Fibroblast of pulmonary artery (primary cell): ENCODE measurements around the gene IFT25.
A peak's percentile ranks its signal among the peaks of the same experiment; 100 is the strongest.

Source experiments
- DNase-seq: peaks from one replicate; pipeline ENCODE4 v3.0.0-alpha.2; 2010; ENCODE audit warnings: low read depth
- H3K4me3 ChIP-seq: replicated peaks from 2 replicates; pipeline ENCODE4 v1.5.1; 2011; ENCODE audit warnings: low read depth, mild to moderate bottlenecking, control low read depth, low read length, moderate library complexity
- TF ChIP-seq, protein P1 (sequence below): IDR thresholded peaks from 2 replicates; pipeline ENCODE4 v1.5.1; 2011; ENCODE audit warnings: mild to moderate bottlenecking, control low read depth, low read length, inconsistent platforms; ENCODE audit errors: missing control alignments

Gene IFT25

DNA sequence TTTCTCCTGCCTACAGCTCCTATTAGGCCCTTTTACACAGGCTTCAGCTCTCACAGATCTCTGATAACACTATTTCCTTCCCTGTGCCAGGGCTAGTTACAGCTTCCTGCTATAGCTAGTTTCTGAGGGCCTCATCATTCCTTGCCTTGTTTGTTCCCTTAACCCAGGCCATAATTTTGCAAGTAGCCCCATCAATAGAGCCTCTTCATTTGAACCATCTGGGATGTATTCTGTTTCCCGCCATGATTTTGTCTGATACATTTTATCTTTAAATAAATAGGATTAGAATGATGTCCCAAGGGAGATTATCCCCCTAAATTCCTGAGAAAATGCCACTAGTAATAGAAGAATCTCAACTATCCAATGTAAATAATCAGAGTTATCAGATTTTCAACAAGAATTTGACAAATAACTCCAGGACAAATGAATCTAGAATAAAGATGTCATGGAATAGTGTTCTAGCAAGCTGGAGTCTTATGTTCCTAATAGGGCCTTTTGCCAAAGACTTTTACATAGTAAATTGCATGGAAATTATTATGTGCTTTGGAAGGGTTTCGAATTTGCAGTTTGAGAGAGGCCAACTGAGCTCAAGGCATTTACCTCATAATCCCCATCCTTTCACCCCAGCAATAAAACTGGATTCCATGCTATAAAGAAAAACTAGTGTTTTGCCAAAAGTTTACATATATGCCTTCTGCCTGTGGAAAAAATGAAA, 16.1 kb downstream of the IFT25 start:
- TF ChIP-seq, protein P1, sequence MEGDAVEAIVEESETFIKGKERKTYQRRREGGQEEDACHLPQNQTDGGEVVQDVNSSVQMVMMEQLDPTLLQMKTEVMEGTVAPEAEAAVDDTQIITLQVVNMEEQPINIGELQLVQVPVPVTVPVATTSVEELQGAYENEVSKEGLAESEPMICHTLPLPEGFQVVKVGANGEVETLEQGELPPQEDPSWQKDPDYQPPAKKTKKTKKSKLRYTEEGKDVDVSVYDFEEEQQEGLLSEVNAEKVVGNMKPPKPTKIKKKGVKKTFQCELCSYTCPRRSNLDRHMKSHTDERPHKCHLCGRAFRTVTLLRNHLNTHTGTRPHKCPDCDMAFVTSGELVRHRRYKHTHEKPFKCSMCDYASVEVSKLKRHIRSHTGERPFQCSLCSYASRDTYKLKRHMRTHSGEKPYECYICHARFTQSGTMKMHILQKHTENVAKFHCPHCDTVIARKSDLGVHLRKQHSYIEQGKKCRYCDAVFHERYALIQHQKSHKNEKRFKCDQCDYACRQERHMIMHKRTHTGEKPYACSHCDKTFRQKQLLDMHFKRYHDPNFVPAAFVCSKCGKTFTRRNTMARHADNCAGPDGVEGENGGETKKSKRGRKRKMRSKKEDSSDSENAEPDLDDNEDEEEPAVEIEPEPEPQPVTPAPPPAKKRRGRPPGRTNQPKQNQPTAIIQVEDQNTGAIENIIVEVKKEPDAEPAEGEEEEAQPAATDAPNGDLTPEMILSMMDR, result no peak
- H3K4me3 ChIP-seq, result no peak overlapping the region
- DNase-seq, result no peak

DNA sequence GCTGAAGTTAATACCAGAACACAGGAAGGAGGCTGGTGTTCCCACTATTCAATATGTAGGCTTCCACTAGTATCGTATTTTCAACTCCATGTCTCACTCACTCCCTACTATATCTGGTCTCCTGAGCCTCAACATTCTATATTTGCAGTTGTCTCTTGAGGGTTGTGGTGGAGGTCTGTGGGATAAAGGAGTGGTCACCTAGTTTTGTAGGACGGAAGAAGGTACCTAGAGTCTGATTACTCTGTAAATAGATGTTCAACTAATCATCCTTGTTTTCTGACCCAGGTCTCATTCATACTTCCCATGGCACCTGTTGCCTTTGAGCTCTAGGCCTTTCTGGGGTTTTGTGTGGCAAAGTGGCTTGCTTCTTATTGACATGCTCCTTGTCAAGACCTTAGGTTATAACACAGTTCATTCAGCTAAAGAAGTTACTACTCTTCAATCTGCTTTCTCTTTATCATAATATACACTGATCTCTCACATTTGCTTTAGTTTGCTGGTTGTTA, 18.1 kb downstream of the IFT25 start:
- no peak for DNase-seq
- TF ChIP-seq, protein P1, result no peak
- H3K4me3 ChIP-seq, result no peak overlapping the region

DNA sequence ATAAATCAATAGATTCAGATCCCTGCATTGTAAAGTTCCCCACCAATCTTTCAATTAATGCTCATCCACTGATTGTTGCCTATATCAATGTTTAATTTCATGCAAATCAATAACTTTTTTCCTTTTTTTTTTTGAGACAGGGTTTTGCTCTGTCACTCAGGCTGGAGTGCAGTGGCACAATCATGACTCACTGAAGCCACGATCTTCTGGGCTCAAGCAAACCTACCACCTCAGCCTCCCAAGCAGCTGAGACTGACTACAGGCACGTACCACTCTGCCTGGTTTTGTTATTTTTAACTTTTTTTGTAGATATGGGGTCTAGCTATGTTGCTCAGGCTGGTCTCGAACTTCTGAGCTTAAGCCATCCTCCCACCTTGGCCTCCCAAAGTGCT, 25.8 kb downstream of the IFT25 start:
- TF ChIP-seq, protein P1, result no peak
- no peak for DNase-seq
- no peak overlapping the region for H3K4me3 ChIP-seq

GRCh38 chr1:53918343-53918742, 27.2 kb downstream of the IFT25 start:
- DNase-seq, result peak; percentile 20
- TF ChIP-seq, protein P1, result no peak
- no peak overlapping the region for H3K4me3 ChIP-seq

DNA sequence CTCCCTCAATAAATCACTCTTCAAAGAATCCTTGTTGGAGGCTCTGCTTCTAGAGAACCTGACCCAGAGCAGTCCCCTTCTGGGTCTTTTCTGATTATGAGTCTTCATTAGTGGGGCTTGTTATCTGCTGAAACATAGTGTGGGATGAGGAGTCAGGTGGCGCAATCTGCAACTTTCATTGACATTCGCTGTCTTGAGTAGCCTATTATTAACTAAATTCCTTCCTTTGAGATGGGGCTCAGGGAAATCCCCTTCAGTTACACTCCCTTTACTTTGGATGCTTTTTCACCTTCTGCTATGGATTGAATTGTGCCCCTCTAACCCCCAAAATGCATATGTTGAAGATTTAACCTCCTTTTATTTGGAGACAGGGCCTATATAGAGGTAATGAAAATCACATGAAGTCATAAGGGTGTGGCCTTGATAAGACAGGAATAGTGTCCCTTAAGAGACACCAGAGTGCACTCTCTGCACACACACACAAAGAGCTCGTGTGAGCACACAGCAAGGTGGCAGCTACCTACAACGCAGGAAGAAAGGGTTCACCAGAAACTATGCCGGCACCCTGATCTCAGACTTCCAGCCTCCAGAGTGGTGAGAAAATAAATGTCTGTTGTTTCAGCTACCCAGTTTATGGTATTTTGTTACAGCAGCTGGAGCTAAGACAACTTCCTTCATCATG, 32.0 kb downstream of the IFT25 start:
- no peak overlapping the region for H3K4me3 ChIP-seq
- DNase-seq, result no peak
- TF ChIP-seq, protein P1, result no peak

DNA sequence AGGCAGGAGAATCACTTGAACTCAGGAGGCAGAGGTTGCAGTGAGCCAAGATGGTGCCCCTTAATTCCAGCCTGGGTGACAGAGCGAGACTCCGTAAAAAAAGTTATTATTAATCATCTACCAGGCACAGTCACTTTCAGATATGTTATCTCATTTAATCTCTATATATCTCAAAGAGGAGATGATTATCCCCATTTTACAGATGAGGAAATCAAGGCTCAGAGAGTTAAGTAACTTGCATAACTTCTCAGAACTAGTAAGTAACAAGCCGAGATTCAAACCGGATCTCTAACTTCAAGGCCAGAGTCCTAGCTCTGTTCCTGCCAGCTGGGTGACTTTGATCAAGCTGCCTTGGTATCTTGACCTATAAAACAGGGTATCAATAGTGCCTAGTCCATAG, 34.1 kb downstream of the IFT25 start:
- no peak overlapping the region for H3K4me3 ChIP-seq
- TF ChIP-seq, protein P1, result no peak
- DNase-seq, result no peak

DNA sequence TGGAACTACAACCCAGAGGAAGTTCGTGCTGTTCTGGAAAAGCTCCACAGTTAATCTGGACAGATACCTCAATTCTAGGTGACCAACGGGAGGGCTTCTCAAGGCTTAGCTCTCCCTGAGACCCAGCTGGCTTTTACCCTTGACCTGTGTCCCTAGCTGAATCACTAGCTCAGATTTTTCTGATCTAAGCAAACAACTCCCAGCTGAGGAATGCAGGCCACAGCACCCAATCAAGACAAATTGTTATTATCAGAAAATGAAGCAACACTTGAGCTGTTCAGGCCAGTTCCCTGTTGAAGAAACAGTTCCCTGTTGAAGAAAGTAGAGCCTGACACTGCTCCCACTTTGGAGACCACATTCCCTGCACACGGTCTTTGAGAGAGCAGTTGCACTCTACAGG, 35.6 kb downstream of the IFT25 start:
- no peak overlapping the region for H3K4me3 ChIP-seq
- DNase-seq, result no peak
- TF ChIP-seq, protein P1, result no peak
